D721Med (cell line): ENCODE data around the gene SMIM22.

Experiments
- DNase-seq: peaks from one replicate; pipeline ENCODE4 v3.0.0; 2011; ENCODE audit warnings: low spot score; ENCODE audit not compliant: insufficient read length
- FAIRE-seq: peaks from 2 replicates; lab custom pipeline; 2011; peaks lifted over from hg19 to GRCh38; lab: Jason Lieb, UNC
- TF ChIP-seq, protein P1 (sequence below): IDR thresholded peaks from 2 replicates; pipeline ENCODE4 v1.5.1; 2012; ENCODE audit warnings: mild to moderate bottlenecking, control low read depth; ENCODE audit not compliant: insufficient read depth; ENCODE audit errors: missing control alignments

Gene SMIM22

DNA sequence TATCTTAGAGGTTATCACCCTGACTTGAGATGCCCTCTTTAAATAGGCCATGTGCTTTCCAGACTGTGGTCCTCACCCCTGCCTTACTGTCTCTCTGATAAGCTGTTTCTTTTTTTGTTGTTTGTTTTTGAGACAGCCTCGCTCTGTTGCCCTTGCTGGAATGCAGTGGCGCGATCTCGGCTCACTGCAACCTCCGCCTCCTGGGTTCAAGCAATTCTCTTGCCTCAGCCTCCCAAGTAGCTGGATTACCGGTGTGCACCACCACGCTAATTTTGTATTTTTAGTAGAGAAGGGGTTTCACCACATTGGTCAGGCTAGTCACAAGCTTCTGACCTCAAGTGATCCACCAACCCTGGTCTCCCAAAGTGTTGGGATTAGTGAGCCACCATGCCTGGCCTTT is 6.3 kb upstream of the SMIM22 start:
- FAIRE-seq (no peak), DNase-seq (no peak)
- TF ChIP-seq, protein P1, sequence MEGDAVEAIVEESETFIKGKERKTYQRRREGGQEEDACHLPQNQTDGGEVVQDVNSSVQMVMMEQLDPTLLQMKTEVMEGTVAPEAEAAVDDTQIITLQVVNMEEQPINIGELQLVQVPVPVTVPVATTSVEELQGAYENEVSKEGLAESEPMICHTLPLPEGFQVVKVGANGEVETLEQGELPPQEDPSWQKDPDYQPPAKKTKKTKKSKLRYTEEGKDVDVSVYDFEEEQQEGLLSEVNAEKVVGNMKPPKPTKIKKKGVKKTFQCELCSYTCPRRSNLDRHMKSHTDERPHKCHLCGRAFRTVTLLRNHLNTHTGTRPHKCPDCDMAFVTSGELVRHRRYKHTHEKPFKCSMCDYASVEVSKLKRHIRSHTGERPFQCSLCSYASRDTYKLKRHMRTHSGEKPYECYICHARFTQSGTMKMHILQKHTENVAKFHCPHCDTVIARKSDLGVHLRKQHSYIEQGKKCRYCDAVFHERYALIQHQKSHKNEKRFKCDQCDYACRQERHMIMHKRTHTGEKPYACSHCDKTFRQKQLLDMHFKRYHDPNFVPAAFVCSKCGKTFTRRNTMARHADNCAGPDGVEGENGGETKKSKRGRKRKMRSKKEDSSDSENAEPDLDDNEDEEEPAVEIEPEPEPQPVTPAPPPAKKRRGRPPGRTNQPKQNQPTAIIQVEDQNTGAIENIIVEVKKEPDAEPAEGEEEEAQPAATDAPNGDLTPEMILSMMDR: no peak

GRCh38 chr16:4790261-4790660 is 4.9 kb upstream of the SMIM22 start:
- TF ChIP-seq, protein P1: no peak
- no peak for FAIRE-seq
- no peak for DNase-seq

DNA sequence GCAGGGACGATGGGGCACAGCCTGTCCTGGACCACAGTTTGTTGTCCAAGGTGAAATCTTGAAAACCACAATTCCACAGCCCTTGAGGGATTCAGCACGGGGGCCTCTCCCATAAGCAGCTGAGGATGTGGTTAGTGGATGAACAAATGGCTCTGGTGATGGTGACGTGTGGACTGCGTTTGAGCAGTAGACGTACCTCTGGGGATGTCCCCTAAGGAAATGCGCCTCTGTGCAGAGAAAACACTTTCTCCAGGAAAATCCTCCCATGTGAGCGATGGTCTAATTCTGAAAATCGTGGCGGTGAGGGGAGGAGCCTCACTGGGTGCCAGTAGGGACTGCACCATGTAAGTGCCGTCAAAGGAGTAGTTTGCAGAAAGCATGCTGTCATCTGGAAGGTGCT is 4.3 kb upstream of the SMIM22 start:
- FAIRE-seq: no peak
- no peak for DNase-seq
- TF ChIP-seq, protein P1: no peak

GRCh38 chr16:4792951-4793513 is 2.1 kb upstream of the SMIM22 start:
- TF ChIP-seq, protein P1: no peak
- DNase-seq: no peak
- no peak for FAIRE-seq

DNA sequence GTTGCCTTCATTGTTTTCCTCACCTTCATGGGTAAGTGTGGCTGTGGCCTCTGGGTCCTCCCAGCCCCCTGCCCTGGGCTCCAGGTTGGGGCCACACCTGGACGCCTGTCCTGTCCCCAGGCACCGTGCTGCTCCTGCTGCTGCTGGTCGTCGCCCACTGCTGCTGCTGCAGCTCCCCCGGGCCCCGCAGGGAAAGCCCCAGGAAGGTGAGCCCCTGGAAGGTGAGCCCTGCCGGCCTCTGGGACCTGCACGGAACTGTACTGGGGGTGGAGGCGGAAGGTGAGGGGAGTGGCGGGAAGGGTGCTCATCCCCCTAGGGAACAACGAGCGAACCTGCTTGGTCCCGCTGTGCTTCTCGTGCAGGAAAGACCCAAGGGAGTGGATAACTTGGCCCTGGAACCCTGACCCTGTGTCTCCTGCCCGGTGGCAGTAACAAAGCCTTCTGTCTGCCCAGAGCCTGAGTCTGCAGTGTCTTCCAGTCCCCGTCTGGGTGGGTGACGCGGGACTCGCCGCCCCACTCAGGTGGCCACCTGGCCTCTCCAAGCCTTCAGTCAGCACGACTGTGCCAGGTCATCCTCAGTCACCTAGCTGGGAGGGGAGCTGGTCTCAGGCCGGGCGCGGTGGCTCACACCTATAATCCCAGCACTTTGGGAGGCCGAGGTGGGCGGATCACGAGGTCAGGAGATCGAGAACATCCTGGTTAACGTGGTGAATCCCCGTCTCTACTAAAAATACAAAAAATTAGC is 831 bp downstream of the SMIM22 start:
- TF ChIP-seq, protein P1: no peak
- FAIRE-seq: no peak
- no peak for DNase-seq

DNA sequence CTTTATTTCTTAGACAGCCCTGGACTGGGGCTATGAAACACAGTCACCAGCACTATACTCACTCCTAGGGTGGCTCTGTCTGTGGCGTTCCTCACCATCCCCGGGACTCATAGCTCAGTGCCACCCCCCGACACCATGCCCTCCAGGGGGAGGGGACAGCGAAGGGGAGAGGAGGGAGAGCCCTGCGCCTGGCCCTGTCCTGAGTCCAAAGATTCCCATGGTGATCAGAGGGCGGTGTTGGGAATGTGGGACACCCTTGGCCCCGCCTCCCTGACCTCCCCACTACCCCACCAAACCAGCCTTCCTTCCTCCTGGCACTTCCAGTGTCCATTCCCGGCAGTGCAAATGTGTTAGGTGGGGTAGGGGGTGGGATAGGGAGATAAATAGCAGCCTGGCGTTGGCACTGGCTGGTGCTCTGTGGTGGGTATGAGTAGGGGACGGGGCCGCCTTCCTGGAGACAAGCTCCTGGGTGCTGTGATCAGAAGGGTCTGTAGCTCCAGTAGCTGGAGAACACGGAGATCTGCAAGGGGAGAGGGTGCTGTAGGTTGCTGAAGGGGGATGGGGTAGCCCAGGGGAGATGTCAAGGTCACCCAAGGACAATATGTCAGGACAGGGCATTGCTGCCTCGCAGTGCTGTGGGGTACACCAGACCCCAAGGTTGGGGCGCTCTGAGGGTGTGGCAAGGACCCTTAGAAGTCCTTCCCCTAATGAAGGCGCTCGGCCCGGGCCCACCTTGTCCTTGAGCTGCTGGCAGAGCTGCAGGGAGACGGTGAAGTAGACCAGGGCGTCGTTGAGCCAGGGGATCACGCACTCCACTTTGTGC is 2.0 kb downstream of the SMIM22 start:
- TF ChIP-seq, protein P1: no peak
- DNase-seq: no peak
- FAIRE-seq: no peak

- DNase-seq: no peak
- TF ChIP-seq, protein P1: no peak
- FAIRE-seq: no peak
These were observed 2.7 kb downstream of the SMIM22 start for GRCh38 chr16:4797805-4798252.
